GM18505 (cell line): Measurements from ENCODE around the gene GPR160.
"Not testable (repeated sequence)": the region's sequence is repeated elsewhere in the genome, so short reads cannot be mapped to it uniquely, and the experiment has no call there.

Source experiments
- ATAC-seq: cut with Tn5 transposase; IDR thresholded peaks from one replicate; pipeline ENCODE4 v1.9.1; 2021; ENCODE audit not compliant: unreplicated experiment
- POLR2A ChIP-seq: IDR thresholded peaks from 4 replicates; pipeline ENCODE4 v1.6.1; 2011; ENCODE audit warnings: borderline replicate concordance; ENCODE audit not compliant: insufficient read depth, insufficient read length; ENCODE audit errors: extremely low read depth

The GPR160 gene

GRCh38 chr3:170089862-170090600 is 52.2 kb downstream of the GPR160 start:
- TF ChIP-seq POLR2A, result no peak
- no peak for ATAC-seq

- no peak for TF ChIP-seq POLR2A
- ATAC-seq, result no peak
Observed at GRCh38 chr3:170090601-170090981, 52.8 kb downstream of the GPR160 start.

GRCh38 chr3:170092907-170093306 is 55.1 kb downstream of the GPR160 start:
- TF ChIP-seq POLR2A, result no peak
- no peak for ATAC-seq

GRCh38 chr3:170095771-170096170 is 58.0 kb downstream of the GPR160 start:
- ATAC-seq, result no peak
- no peak for TF ChIP-seq POLR2A

- no peak for TF ChIP-seq POLR2A
- no peak for ATAC-seq
Observed at GRCh38 chr3:170096342-170096741, 58.5 kb downstream of the GPR160 start.

GRCh38 chr3:170098753-170099152 is 61.0 kb downstream of the GPR160 start:
- no peak for TF ChIP-seq POLR2A
- no peak for ATAC-seq

GRCh38 chr3:170100944-170101343 is 63.1 kb downstream of the GPR160 start:
- TF ChIP-seq POLR2A, result no peak
- no peak for ATAC-seq

GRCh38 chr3:170102431-170102830 is 64.6 kb downstream of the GPR160 start:
- TF ChIP-seq POLR2A, result no peak
- no peak for ATAC-seq

GRCh38 chr3:170107941-170108340 is 70.1 kb downstream of the GPR160 start:
- no peak for ATAC-seq
- no peak for TF ChIP-seq POLR2A

GRCh38 chr3:170108955-170109354 is 71.2 kb downstream of the GPR160 start:
- ATAC-seq, result no peak
- TF ChIP-seq POLR2A, result no peak

- ATAC-seq, result no peak
- no peak for TF ChIP-seq POLR2A
Observed at GRCh38 chr3:170109579-170110293, 71.9 kb downstream of the GPR160 start.

- no peak for TF ChIP-seq POLR2A
- no peak for ATAC-seq
Observed at GRCh38 chr3:170111147-170111771, 73.5 kb downstream of the GPR160 start.

- not testable (repeated sequence) for ATAC-seq
Observed at GRCh38 chr3:170114165-170114564, 76.4 kb downstream of the GPR160 start.

- TF ChIP-seq POLR2A, result no peak
- ATAC-seq, result no peak
Observed at GRCh38 chr3:170117134-170117533, 79.3 kb downstream of the GPR160 start.
